IPS-18c (cell line): ENCODE data around the gene ARR3.
A peak's percentile ranks its signal among the peaks of the same experiment; 100 is the strongest.
"Not testable (repeated sequence)": the region's sequence is repeated elsewhere in the genome, so short reads cannot be mapped to it uniquely, and the experiment has no call there.

Experiments
- H3K4me3 ChIP-seq: 2 replicates; pipeline ENCODE4 v1.7.0; 2013; ENCODE audit warnings: low read depth, mild to moderate bottlenecking, low read length, moderate library complexity; ENCODE audit not compliant: insufficient read depth
- H3K9me3 ChIP-seq: one replicate; pipeline ENCODE4 v1.6.1; 2013; ENCODE audit warnings: mild to moderate bottlenecking, low read length, moderate library complexity; ENCODE audit not compliant: control insufficient read depth, insufficient read depth

Gene ARR3

DNA sequence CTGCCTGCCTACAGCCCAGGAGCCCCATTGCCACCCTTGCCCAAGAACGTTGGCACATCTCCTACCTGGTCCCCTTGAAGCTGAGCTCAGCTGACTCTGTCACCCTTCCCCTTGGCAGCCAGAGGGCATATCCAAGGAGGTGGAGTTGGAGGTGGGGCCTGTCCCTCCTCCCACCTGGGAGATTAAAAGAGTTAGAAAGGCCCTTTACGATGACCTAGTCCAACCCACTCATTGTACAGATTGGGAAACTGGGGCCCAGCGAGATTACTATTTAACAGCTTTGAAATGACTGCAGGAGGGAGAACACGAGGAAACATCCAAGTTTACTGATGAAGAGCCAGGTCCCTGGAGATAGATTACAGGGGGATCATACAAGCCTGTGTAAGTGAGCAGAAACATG lies 8.0 kb upstream of the ARR3 start, which contains the start of gene P2RY4:
Gene P2RY4 (minus strand): TSS at position 101 of the 400 bp plus-strand sequence. CDS start 580 bp downstream, outside the sequence.
- H3K9me3 ChIP-seq: peaks cover 13% of the 10 kb centered on the region

DNA sequence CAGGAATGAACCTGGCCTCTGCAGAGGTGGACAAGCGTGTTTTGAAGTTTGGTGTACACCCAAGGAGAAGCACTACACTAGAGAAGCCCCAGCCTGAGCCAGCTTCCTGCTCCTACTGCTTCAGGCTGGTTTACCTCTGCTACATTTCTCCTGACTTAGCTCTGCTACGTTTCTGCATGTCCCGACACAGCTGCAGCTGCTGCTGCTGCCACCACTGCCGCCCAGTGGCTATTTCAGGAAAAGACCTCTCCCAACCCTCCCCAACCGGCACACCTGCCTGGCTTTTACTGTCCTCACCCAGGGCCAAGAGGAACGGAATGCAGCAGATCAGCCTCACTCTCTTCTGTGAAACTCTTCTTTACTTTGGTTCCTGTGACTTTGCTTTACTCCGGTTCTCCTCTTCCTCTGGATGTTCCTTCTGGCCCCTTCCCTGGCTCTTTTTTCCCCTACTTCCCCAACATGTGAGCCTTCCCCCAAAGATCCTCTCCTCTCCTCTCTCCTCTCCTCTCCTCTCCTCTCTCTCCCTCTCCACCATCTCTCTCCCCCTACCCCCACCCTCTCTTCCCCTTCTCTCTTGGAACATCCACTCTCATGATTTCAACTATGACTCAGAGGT lies 5.1 kb upstream of the ARR3 start:
- H3K9me3 ChIP-seq: peaks cover 14% of the 10 kb centered on the region
- H3K4me3 ChIP-seq: no peak overlapping the region

More for the DNA sequence above, 8.0 kb upstream of the ARR3 start, which contains the start of gene P2RY4:
- H3K4me3 ChIP-seq: no peak within 1 kb of the TSS

DNA sequence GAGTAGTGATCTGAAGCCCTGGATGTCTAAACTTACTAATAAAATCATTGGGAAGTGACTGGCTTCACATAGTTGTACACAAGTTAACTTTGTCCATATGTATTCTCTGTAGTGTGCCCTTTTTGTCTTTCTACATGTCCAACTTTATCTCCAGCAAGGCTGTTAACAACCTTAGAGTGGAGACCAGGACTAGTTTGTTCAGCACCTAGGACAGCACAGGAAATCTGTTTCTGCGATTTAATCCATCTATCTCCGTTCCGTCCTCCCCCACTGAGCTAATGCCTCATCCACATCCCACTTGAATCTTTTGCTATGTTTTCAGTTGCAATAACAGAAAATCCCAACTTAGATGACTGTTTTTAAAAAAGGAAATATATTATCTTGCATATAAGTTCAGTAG lies 3.4 kb upstream of the ARR3 start:
- no peak overlapping the region for H3K4me3 ChIP-seq
- peaks cover 14% of the 10 kb centered on the region for H3K9me3 ChIP-seq

GRCh38 chrX:70274029-70274428 lies 5.9 kb downstream of the ARR3 start:
- H3K4me3 ChIP-seq, H3K9me3 ChIP-seq: not testable (repeated sequence)

- no peak overlapping the region for H3K4me3 ChIP-seq
- peaks cover 6% of the 10 kb centered on the region for H3K9me3 ChIP-seq
Measured at GRCh38 chrX:70279081-70279480, 10.9 kb downstream of the ARR3 start.

- Histone ChIP-seq H3K4me3 (no peak overlapping the region), H3K9me3 (peaks cover 7% of the 10 kb centered on the region)
Measured at GRCh38 chrX:70280573-70280972, 12.4 kb downstream of the ARR3 start.

DNA sequence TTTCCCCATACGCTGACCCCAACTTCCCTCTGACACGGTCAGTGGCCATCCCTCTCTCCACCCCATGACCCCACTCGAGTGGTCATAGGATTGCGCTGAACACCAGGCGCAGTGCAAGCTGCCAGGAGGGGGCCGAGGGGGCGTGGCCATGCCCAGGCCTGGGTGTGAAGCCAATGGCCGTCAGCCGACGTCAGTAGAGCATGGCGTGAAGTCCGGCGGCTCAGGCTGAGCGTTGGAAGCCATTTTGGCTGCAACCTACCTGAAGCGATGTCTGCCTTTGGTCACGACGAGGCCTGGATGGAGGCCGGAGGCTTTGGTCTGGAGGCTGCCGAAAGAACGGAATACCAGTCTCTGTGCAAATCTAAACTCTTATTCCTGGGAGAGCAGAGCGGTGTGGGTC lies 13.8 kb downstream of the ARR3 start, which contains the start of gene RAB41:
Gene RAB41 (plus strand): TSS at position 222 of the 400 bp plus-strand sequence. CDS start 46 bp downstream, at position 268.
- peaks cover 10% of the 10 kb centered on the region for H3K9me3 ChIP-seq
- no peak within 1 kb of the TSS for H3K4me3 ChIP-seq

- Histone ChIP-seq H3K9me3 (peaks cover 5% of the 10 kb centered on the region), H3K4me3 (peak overlapping the region; percentile 59)
Measured at GRCh38 chrX:70289168-70289792, 21.1 kb downstream of the ARR3 start.

DNA sequence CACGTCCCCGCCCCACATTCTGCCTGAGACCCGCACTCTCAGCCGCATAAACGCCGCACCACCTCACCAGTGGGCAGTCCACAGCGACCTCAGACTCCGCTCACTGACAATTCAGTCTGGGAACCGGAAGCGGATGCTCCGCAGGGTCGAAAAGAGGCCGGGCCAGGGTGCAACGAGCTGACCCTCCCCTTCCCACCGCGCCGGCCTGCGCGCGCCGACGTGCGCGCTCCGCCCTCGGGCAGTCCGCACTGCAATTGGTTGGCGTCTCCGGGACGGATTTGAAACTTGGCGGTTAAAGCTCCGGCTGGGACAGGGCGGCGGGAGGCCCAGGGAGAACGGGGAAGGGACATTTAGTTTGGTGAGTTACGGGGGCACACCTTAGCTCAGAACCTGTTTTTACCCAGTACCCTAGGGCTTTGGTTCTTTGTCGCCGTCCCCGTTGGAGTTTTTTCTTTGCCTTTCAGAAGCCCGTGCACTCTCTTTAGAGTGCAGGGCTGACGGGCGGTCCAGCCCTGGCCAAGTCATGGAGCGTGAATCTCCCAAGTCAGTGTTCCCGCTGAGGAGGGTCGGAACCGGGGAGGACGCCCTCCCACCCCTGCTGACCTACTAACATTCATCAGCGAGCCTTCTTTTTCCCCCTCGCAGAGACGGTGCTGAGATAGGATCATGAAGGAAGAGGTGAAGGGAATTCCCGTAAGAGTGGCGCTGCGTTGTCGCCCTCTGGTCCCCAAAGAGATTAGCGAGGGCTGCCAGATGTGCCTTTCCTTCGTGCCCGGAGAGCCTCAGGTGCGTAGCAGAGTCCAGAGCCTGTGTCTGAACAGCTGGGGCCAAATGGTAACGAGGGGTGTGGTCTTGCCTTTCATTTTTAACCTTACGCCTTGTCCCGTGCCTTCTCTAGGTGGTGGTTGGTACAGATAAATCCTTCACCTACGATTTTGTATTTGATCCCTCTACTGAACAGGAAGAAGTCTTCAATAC lies 21.9 kb downstream of the ARR3 start, which contains the start of the genes KIF4A and PDZD11:
Gene KIF4A (plus strand): TSS at position 312 of the 978 bp plus-strand sequence. CDS start 355 bp downstream, at position 667.
Gene PDZD11 (minus strand): TSS at position 135 of the 978 bp plus-strand sequence. CDS start 586 bp downstream, outside the sequence.
- Histone ChIP-seq H3K4me3 (peak within 1 kb of the TSS; percentile 59), H3K9me3 (peaks cover 5% of the 10 kb centered on the region)

- H3K4me3 ChIP-seq: no peak overlapping the region
Measured at GRCh38 chrX:70292788-70293187, 24.7 kb downstream of the ARR3 start.

GRCh38 chrX:70293621-70294020 lies 25.5 kb downstream of the ARR3 start:
- no peak overlapping the region for H3K4me3 ChIP-seq
- peaks cover 2% of the 10 kb centered on the region for H3K9me3 ChIP-seq

More at GRCh38 chrX:70292788-70293187, 24.7 kb downstream of the ARR3 start:
- peaks cover 2% of the 10 kb centered on the region for H3K9me3 ChIP-seq

GRCh38 chrX:70301716-70302115 lies 33.6 kb downstream of the ARR3 start:
- no peak overlapping the region for H3K4me3 ChIP-seq

DNA sequence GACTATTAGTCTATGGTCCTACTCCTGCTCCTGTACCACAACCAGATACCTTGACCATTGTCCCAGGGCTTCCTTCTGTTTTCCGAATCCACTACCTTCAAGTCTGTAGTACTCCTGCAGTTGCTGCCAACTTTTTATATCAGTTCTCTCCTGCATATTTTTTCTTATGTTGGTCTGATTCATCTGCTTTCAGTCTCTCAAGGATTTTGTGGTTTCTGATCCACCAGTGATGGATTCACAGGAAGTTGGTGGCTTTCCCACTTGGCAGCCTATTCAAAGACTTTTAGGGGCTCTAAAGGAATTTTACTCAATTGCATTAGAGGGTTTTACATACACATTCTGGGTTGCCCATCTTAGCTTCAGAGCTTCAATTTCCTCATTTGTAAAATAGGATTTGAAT lies 45.4 kb downstream of the ARR3 start:
- no peak overlapping the region for H3K4me3 ChIP-seq
- no peaks in the 10 kb centered on the region for H3K9me3 ChIP-seq

More at GRCh38 chrX:70301716-70302115, 33.6 kb downstream of the ARR3 start:
- H3K9me3 ChIP-seq: peaks cover 2% of the 10 kb centered on the region

- Histone ChIP-seq H3K4me3 (no peak overlapping the region), H3K9me3 (no peaks in the 10 kb centered on the region)
Measured at GRCh38 chrX:70322784-70323183, 54.6 kb downstream of the ARR3 start.

DNA sequence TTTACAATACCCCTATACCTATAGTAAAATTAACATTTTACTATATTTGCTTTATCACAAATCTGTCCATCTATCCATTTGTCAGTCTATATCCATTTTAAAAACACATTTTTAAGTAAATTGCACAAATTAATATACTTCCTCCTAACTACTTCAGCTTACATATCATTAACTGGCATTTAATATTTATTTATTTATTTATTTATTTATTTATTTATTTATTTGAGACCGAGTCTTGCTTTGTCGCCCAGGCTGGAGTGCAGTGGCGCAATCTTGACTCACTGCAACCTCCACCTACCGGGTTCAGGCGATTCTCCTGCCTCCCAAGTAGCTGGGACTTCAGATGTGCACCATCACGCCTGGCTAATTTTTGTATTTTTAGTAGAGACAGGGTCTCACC lies 55.5 kb downstream of the ARR3 start:
- not testable (repeated sequence) for H3K4me3 ChIP-seq, H3K9me3 ChIP-seq

GRCh38 chrX:70324326-70324725 lies 56.2 kb downstream of the ARR3 start:
- Histone ChIP-seq H3K9me3 (no peaks in the 10 kb centered on the region), H3K4me3 (no peak overlapping the region)

DNA sequence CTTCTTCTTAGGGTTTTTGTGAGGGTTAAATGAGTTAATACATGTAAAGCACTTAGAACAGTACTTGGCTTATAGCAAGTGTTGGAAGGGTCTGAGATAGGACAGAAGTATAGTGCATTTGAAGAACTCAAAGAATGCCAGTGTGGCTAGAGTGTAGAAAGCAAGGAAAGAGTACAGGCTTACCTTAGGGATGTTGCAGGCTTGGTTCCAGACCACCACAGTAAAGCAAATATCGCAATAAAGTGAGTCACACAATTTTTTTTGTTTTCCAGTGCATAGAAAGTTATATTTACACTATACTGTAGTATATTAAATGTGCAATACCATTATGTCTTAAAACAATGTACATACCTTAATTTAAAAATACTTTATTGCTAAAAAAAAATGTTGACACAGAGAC lies 63.0 kb downstream of the ARR3 start:
- H3K4me3 ChIP-seq: no peak overlapping the region
- H3K9me3 ChIP-seq: no peaks in the 10 kb centered on the region
